Measurements from ENCODE around the gene CUTA.
"Not testable (repeated sequence)": the region's sequence is repeated elsewhere in the genome, so short reads cannot be mapped to it uniquely, and the experiment has no call there.

CUTA gene

DNA sequence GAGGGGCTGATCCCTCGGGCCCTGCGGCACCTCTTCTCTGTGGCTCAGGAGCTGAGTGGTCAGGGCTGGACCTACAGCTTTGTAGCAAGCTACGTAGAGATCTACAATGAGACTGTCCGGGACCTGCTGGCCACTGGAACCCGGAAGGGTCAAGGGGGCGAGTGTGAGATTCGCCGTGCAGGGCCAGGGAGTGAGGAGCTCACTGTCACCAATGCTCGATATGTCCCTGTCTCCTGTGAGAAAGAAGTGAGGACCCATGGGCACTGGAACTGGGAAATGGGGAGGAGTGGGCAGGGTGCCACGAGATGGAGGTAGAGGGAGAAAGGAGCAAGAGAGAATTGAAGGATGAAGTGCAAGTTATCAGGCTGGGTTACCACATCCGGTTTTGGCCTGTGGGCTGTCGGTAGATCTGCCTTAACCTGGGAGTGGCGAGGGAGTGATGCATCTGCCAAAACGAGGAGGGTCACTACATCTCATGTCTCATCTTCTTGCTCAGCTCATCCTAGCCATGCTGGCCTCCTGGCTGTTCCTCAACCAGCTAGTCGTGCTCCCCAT lies 12.4 kb downstream of the CUTA start:
- Histone ChIP-seq H4K20me1 (ENCODE audit: insufficient read depth, low read length) (no peaks in the 10 kb centered on the region), H2AFZ (ENCODE audit: low read depth, low read length) (no peak overlapping the region), H3K4me3 (ENCODE audit: low read length) (no peak overlapping the region), H3K79me2 (ENCODE audit: low read length) (no peaks in the 10 kb centered on the region), H3K9ac (ENCODE audit: low read length) (no peak overlapping the region), H3K27me3 (ENCODE audit: low read depth, low read length) (no peaks in the 10 kb centered on the region), H3K4me2 (ENCODE audit: low read length) (no peak overlapping the region), H3K9me3 (ENCODE audit: insufficient read depth, low read length) (no peaks in the 10 kb centered on the region), H3K27ac (ENCODE audit: low read length) (no peak overlapping the region), H3K4me1 (ENCODE audit: low read length) (peaks cover 8% of the 10 kb centered on the region), H3K36me3 (replicated peaks; ENCODE audit: low read depth, low read length) (peaks cover 35% of the 10 kb centered on the region)
- TF ChIP-seq, protein P1, sequence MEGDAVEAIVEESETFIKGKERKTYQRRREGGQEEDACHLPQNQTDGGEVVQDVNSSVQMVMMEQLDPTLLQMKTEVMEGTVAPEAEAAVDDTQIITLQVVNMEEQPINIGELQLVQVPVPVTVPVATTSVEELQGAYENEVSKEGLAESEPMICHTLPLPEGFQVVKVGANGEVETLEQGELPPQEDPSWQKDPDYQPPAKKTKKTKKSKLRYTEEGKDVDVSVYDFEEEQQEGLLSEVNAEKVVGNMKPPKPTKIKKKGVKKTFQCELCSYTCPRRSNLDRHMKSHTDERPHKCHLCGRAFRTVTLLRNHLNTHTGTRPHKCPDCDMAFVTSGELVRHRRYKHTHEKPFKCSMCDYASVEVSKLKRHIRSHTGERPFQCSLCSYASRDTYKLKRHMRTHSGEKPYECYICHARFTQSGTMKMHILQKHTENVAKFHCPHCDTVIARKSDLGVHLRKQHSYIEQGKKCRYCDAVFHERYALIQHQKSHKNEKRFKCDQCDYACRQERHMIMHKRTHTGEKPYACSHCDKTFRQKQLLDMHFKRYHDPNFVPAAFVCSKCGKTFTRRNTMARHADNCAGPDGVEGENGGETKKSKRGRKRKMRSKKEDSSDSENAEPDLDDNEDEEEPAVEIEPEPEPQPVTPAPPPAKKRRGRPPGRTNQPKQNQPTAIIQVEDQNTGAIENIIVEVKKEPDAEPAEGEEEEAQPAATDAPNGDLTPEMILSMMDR (IDR thresholded peaks at IDR 0.05; ENCODE audit: low read depth, low read length), result no peak
- TF ChIP-seq EZH2phosphoT487 (IDR thresholded peaks at IDR 0.05; ENCODE audit: low read depth), result no peak

DNA sequence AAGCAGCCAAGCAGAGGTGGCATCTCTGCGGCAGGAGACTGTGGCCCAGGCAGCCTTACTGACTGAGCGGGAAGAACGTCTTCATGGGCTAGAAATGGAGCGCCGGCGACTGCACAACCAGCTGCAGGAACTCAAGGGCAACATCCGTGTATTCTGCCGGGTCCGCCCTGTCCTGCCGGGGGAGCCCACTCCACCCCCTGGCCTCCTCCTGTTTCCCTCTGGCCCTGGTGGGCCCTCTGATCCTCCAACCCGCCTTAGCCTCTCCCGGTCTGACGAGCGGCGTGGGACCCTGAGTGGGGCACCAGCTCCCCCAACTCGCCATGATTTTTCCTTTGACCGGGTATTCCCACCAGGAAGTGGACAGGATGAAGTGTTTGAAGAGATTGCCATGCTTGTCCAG lies 13.0 kb downstream of the CUTA start:
- Histone ChIP-seq H4K20me1 (ENCODE audit: insufficient read depth, low read length) (no peaks in the 10 kb centered on the region), H3K4me1 (ENCODE audit: low read length) (peaks cover 8% of the 10 kb centered on the region), H2AFZ (ENCODE audit: low read depth, low read length) (no peak overlapping the region), H3K9ac (ENCODE audit: low read length) (no peak overlapping the region), H3K36me3 (replicated peaks; ENCODE audit: low read depth, low read length) (peaks cover 35% of the 10 kb centered on the region), H3K27me3 (ENCODE audit: low read depth, low read length) (no peaks in the 10 kb centered on the region), H3K27ac (ENCODE audit: low read length) (no peak overlapping the region), H3K4me2 (ENCODE audit: low read length) (no peak overlapping the region), H3K9me3 (ENCODE audit: insufficient read depth, low read length) (no peaks in the 10 kb centered on the region), H3K4me3 (ENCODE audit: low read length) (no peak overlapping the region), H3K79me2 (ENCODE audit: low read length) (no peaks in the 10 kb centered on the region)
- no peak for TF ChIP-seq EZH2phosphoT487 (IDR thresholded peaks at IDR 0.05; ENCODE audit: low read depth)
- TF ChIP-seq, protein P1 (IDR thresholded peaks at IDR 0.05; ENCODE audit: low read depth, low read length), result no peak

DNA sequence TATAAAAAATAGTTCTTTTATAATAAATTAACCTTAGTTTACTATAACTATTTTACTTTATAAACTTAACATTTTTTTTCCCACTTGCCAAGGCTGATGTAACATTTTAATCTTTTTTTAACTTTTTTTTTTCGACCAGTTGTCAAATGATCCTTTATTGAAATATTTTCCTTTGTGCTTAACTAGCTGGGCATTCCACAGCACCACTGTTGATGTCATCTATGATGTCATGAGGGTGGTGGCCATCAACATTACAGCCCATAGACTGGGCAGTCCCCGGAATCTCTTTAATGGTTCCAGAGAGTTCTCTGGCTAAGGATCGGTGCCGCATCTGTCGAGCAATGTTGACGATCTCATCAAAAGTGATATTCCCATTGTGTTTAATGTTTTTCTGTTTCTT lies 18.0 kb downstream of the CUTA start:
- not testable (repeated sequence) for H3K4me1 ChIP-seq (ENCODE audit: low read length); H3K4me3 ChIP-seq (ENCODE audit: low read length); H4K20me1 ChIP-seq (ENCODE audit: insufficient read depth, low read length); H2AFZ ChIP-seq (ENCODE audit: low read depth, low read length); H3K27ac ChIP-seq (ENCODE audit: low read length); H3K27me3 ChIP-seq (ENCODE audit: low read depth, low read length); H3K9me3 ChIP-seq (ENCODE audit: insufficient read depth, low read length); H3K4me2 ChIP-seq (ENCODE audit: low read length); H3K9ac ChIP-seq (ENCODE audit: low read length)
- Histone ChIP-seq H3K79me2 (ENCODE audit: low read length) (peaks cover 32% of the 10 kb centered on the region), H3K36me3 (replicated peaks; ENCODE audit: low read depth, low read length) (peaks cover 26% of the 10 kb centered on the region)

DNA sequence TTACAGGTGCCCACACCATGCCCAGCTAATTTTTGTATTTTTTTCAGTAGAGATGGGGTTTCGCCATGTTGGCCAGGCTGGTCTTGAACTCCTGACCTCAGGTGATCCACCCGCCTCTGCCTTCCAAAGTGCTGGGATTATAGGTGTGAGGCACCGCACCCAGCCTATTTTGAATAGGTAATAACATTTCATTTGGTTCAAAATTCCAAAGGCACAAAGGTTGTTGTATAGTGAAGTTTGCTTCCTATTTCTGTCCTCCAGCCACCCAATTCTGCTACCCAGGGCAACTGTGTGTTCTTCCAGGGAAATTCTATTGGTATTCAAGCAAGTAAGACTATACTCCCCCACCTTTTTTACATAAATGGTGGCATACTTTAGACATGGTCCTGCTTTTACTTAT lies 19.3 kb downstream of the CUTA start:
- peaks cover 45% of the 10 kb centered on the region for H3K79me2 ChIP-seq (ENCODE audit: low read length)
- not testable (repeated sequence) for H2AFZ ChIP-seq (ENCODE audit: low read depth, low read length); H3K27ac ChIP-seq (ENCODE audit: low read length); H3K9ac ChIP-seq (ENCODE audit: low read length); H3K4me3 ChIP-seq (ENCODE audit: low read length); H3K27me3 ChIP-seq (ENCODE audit: low read depth, low read length); H3K4me2 ChIP-seq (ENCODE audit: low read length); H3K9me3 ChIP-seq (ENCODE audit: insufficient read depth, low read length)
- H4K20me1 ChIP-seq (ENCODE audit: insufficient read depth, low read length), result peaks cover 12% of the 10 kb centered on the region
- peaks cover 14% of the 10 kb centered on the region for H3K4me1 ChIP-seq (ENCODE audit: low read length)
- peaks cover 23% of the 10 kb centered on the region for H3K36me3 ChIP-seq (replicated peaks; ENCODE audit: low read depth, low read length)

DNA sequence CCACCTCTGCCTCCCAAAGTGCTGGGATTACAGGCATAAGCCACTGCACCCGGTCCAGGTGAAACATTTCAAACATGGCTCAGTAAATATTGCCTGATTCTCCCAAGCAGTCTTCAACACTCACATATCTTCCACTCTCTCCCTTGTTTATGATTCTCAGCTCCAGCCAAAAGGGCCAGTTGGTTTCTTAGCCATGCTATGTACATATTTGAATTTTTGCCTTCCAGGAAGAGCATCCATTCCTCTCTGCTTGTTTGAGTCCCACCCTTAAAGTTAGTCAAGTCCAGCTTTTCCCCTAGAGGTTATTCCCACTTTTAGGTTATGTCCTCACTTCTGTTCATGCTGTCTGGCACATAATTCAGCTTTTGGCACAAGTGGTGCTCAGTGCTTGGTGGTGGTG lies 20.4 kb downstream of the CUTA start:
- Histone ChIP-seq H3K4me1 (ENCODE audit: low read length) (peaks cover 22% of the 10 kb centered on the region), H3K9me3 (ENCODE audit: insufficient read depth, low read length) (no peaks in the 10 kb centered on the region), H3K27ac (ENCODE audit: low read length) (no peak overlapping the region), H4K20me1 (ENCODE audit: insufficient read depth, low read length) (peaks cover 12% of the 10 kb centered on the region), H2AFZ (ENCODE audit: low read depth, low read length) (no peak overlapping the region), H3K4me2 (ENCODE audit: low read length) (no peak overlapping the region), H3K9ac (ENCODE audit: low read length) (no peak overlapping the region), H3K27me3 (ENCODE audit: low read depth, low read length) (no peaks in the 10 kb centered on the region), H3K79me2 (ENCODE audit: low read length) (peaks cover 55% of the 10 kb centered on the region), H3K36me3 (replicated peaks; ENCODE audit: low read depth, low read length) (peaks cover 27% of the 10 kb centered on the region), H3K4me3 (ENCODE audit: low read length) (no peak overlapping the region)
- TF ChIP-seq EZH2phosphoT487 (IDR thresholded peaks at IDR 0.05; ENCODE audit: low read depth), result no peak
- TF ChIP-seq, protein P1 (IDR thresholded peaks at IDR 0.05; ENCODE audit: low read depth, low read length), result no peak
